Dendritic cell treated with granulocyte-macrophage colony-stimulating factor and Interleukin-4, amounts not matched to agents 40 ng/mL and 50 ng/mL, for 4 days (primary cell): ENCODE data around the gene LDLRAD3.

Experiments used
- H3K27ac Mint-ChIP-seq: one replicate; pipeline ENCODE4 v1.8.0; 2022; ENCODE audit warnings: mild to moderate bottlenecking, mixed read lengths
- H3K27me3 Mint-ChIP-seq: one replicate; pipeline ENCODE4 v1.8.0; 2022; ENCODE audit warnings: mild to moderate bottlenecking, mixed read lengths
- H3K36me3 Mint-ChIP-seq: one replicate; pipeline ENCODE4 v1.8.0; 2022; ENCODE audit warnings: low read depth, mixed read lengths
- H3K4me1 Mint-ChIP-seq: one replicate; pipeline ENCODE4 v1.8.0; 2022; ENCODE audit warnings: low read depth, mixed read lengths
- H3K4me3 Mint-ChIP-seq: one replicate; pipeline ENCODE4 v1.8.0; 2022; ENCODE audit warnings: mild to moderate bottlenecking, moderate library complexity, mixed read lengths
- H3K9me3 Mint-ChIP-seq: one replicate; pipeline ENCODE4 v1.8.0; 2022; ENCODE audit warnings: mixed read lengths
- intact Hi-C: fragments of 100-400 bp; cut with micrococcal nuclease; formaldehyde crosslinking; loops from one replicate; pipeline ENCODE4 v1.15.0; 2022

Gene LDLRAD3

GRCh38 chr11:36224209-36224882, 280.5 kb downstream of the LDLRAD3 start:
- Mint-ChIP-seq H3K27ac (no peak overlapping the region), H3K4me1 (no peaks in the 10 kb centered on the region), H3K9me3 (peaks cover 11% of the 10 kb centered on the region), H3K27me3 (no peaks in the 10 kb centered on the region), H3K4me3 (no peak overlapping the region), H3K36me3 (no peaks in the 10 kb centered on the region)
- intact Hi-C loops = no loop called here

- Mint-ChIP-seq H3K36me3 (no peaks in the 10 kb centered on the region), H3K9me3 (no peaks in the 10 kb centered on the region), H3K4me3 (no peak overlapping the region), H3K4me1 (no peaks in the 10 kb centered on the region), H3K27me3 (no peaks in the 10 kb centered on the region), H3K27ac (no peak overlapping the region)
- intact Hi-C loops = no loop called here
Observed at GRCh38 chr11:36227044-36227443, 283.2 kb downstream of the LDLRAD3 start.

- H3K27me3 Mint-ChIP-seq = no peaks in the 10 kb centered on the region
- H3K9me3 Mint-ChIP-seq = no peaks in the 10 kb centered on the region
- no peak overlapping the region for H3K27ac Mint-ChIP-seq
- no peaks in the 10 kb centered on the region for H3K36me3 Mint-ChIP-seq
- H3K4me1 Mint-ChIP-seq = no peaks in the 10 kb centered on the region
- intact Hi-C loops = no loop called here
- H3K4me3 Mint-ChIP-seq = no peak overlapping the region
Observed at GRCh38 chr11:36228689-36229088, 284.8 kb downstream of the LDLRAD3 start.

GRCh38 chr11:36229091-36229705, 285.3 kb downstream of the LDLRAD3 start:
- Mint-ChIP-seq H3K27me3 (no peaks in the 10 kb centered on the region), H3K4me1 (no peaks in the 10 kb centered on the region), H3K9me3 (no peaks in the 10 kb centered on the region), H3K27ac (no peak overlapping the region), H3K4me3 (no peak overlapping the region), H3K36me3 (no peaks in the 10 kb centered on the region)
- intact Hi-C loops = no loop called here

- H3K4me3 Mint-ChIP-seq = no peak overlapping the region
- H3K9me3 Mint-ChIP-seq = no peaks in the 10 kb centered on the region
- H3K36me3 Mint-ChIP-seq = no peaks in the 10 kb centered on the region
- no peak overlapping the region for H3K27ac Mint-ChIP-seq
- H3K4me1 Mint-ChIP-seq = no peaks in the 10 kb centered on the region
- no peaks in the 10 kb centered on the region for H3K27me3 Mint-ChIP-seq
- intact Hi-C loops = no loop called here
Observed at GRCh38 chr11:36230779-36231699, 287.2 kb downstream of the LDLRAD3 start.

GRCh38 chr11:36233204-36233603, 289.3 kb downstream of the LDLRAD3 start:
- H3K27me3 Mint-ChIP-seq = peaks cover 4% of the 10 kb centered on the region
- no peak overlapping the region for H3K4me3 Mint-ChIP-seq
- no peak overlapping the region for H3K27ac Mint-ChIP-seq
- peaks cover under 1% of the 10 kb centered on the region for H3K4me1 Mint-ChIP-seq
- intact Hi-C loops = no loop called here
- H3K36me3 Mint-ChIP-seq = no peaks in the 10 kb centered on the region
- H3K9me3 Mint-ChIP-seq = no peaks in the 10 kb centered on the region

GRCh38 chr11:36234825-36235224, 291.0 kb downstream of the LDLRAD3 start:
- Mint-ChIP-seq H3K27ac (no peak overlapping the region), H3K9me3 (no peaks in the 10 kb centered on the region), H3K36me3 (no peaks in the 10 kb centered on the region), H3K27me3 (peaks cover 4% of the 10 kb centered on the region), H3K4me1 (peaks cover 5% of the 10 kb centered on the region), H3K4me3 (no peak overlapping the region)
- intact Hi-C loops = no loop called here

GRCh38 chr11:36235750-36236149, 291.9 kb downstream of the LDLRAD3 start:
- Mint-ChIP-seq H3K27ac (no peak overlapping the region), H3K36me3 (no peaks in the 10 kb centered on the region), H3K4me1 (peaks cover 5% of the 10 kb centered on the region), H3K4me3 (no peak overlapping the region), H3K27me3 (peaks cover 4% of the 10 kb centered on the region), H3K9me3 (no peaks in the 10 kb centered on the region)
- intact Hi-C loops = no loop called here

- Mint-ChIP-seq H3K36me3 (no peaks in the 10 kb centered on the region), H3K4me1 (peaks cover 13% of the 10 kb centered on the region), H3K4me3 (no peak overlapping the region), H3K27me3 (peaks cover 4% of the 10 kb centered on the region), H3K9me3 (no peaks in the 10 kb centered on the region), H3K27ac (no peak overlapping the region)
- intact Hi-C loops = no loop called here
Observed at GRCh38 chr11:36237391-36237790, 293.5 kb downstream of the LDLRAD3 start.

- no peaks in the 10 kb centered on the region for H3K9me3 Mint-ChIP-seq
- intact Hi-C loops = no loop called here
- H3K36me3 Mint-ChIP-seq = no peaks in the 10 kb centered on the region
- no peak overlapping the region for H3K4me3 Mint-ChIP-seq
- H3K27ac Mint-ChIP-seq = no peak overlapping the region
- H3K27me3 Mint-ChIP-seq = peaks cover 4% of the 10 kb centered on the region
- H3K4me1 Mint-ChIP-seq = peaks cover 13% of the 10 kb centered on the region
Observed at GRCh38 chr11:36238036-36238631, 294.3 kb downstream of the LDLRAD3 start.

- H3K4me3 Mint-ChIP-seq = no peak overlapping the region
- intact Hi-C loops = no loop called here
- H3K9me3 Mint-ChIP-seq = no peaks in the 10 kb centered on the region
- no peaks in the 10 kb centered on the region for H3K36me3 Mint-ChIP-seq
- peaks cover 4% of the 10 kb centered on the region for H3K27me3 Mint-ChIP-seq
- H3K27ac Mint-ChIP-seq = no peak overlapping the region
- H3K4me1 Mint-ChIP-seq = peaks cover 13% of the 10 kb centered on the region
Observed at GRCh38 chr11:36238881-36239280, 295.0 kb downstream of the LDLRAD3 start.

- Mint-ChIP-seq H3K36me3 (no peaks in the 10 kb centered on the region), H3K4me3 (no peak overlapping the region), H3K9me3 (no peaks in the 10 kb centered on the region), H3K4me1 (peaks cover 13% of the 10 kb centered on the region), H3K27me3 (peaks cover 4% of the 10 kb centered on the region), H3K27ac (no peak overlapping the region)
- intact Hi-C loops = no loop called here
Observed at GRCh38 chr11:36239636-36240035, 295.8 kb downstream of the LDLRAD3 start.

- Mint-ChIP-seq H3K4me1 (peaks cover 13% of the 10 kb centered on the region), H3K9me3 (no peaks in the 10 kb centered on the region), H3K27me3 (peaks cover 4% of the 10 kb centered on the region), H3K27ac (no peak overlapping the region), H3K4me3 (no peak overlapping the region), H3K36me3 (no peaks in the 10 kb centered on the region)
- intact Hi-C loops = no loop called here
Observed at GRCh38 chr11:36240173-36240572, 296.3 kb downstream of the LDLRAD3 start.

GRCh38 chr11:36240801-36241200, 296.9 kb downstream of the LDLRAD3 start:
- no peak overlapping the region for H3K4me3 Mint-ChIP-seq
- no peaks in the 10 kb centered on the region for H3K36me3 Mint-ChIP-seq
- peaks cover 13% of the 10 kb centered on the region for H3K4me1 Mint-ChIP-seq
- intact Hi-C loops = no loop called here
- no peak overlapping the region for H3K27ac Mint-ChIP-seq
- no peaks in the 10 kb centered on the region for H3K9me3 Mint-ChIP-seq
- H3K27me3 Mint-ChIP-seq = peaks cover 5% of the 10 kb centered on the region
